ENCODE results near the gene WDR91. TPM values are rescaled to one million over a fixed set of nuclear protein-coding genes. Genes with fewer than 3 reads are reported as not detected.

Gene WDR91
- polyA plus RNA-seq, 4 donors = 46.2 to 52.0 (median 50.1) TPM

Other genes with a start within 250 kb of the WDR91 start
- gene AGBL3, start 225.0 kb downstream of the WDR91 start, polyA plus RNA-seq (ENCODE audit: insufficient read length in 4 of 4) = 10 to 100 TPM in 2 of 4 donors, 1 to 10 TPM in 2; 9.4 to 12.0 (median 10.2) TPM
- gene TMEM140, start 63.5 kb downstream of the WDR91 start, polyA plus RNA-seq (ENCODE audit: insufficient read length in 4 of 4) = 10 to 100 TPM; 26.7 to 35.5 (median 28.1) TPM
- gene CYREN, start 40.8 kb downstream of the WDR91 start, polyA plus RNA-seq (ENCODE audit: insufficient read length in 4 of 4) = 10 to 100 TPM; 50.6 to 72.2 (median 61.0) TPM
- under 1 TPM; 0.17 to 0.28 (median 0.23) TPM for gene STRA8, start 22.3 kb upstream of the WDR91 start, polyA plus RNA-seq (ENCODE audit: insufficient read length in 4 of 4)